GM12873 (cell line): ENCODE measurements around the gene ST8SIA5.

ENCODE experiments used
- CTCF ChIP-seq: IDR thresholded peaks from 2 replicates; pipeline ENCODE4 v1.5.1; 2012; ENCODE audit warnings: low read depth, mild to moderate bottlenecking, moderate library complexity, low read length, control low read depth; ENCODE audit not compliant: insufficient read depth; ENCODE audit errors: missing control alignments

Gene ST8SIA5

GRCh38 chr18:46621111-46621766, 135.6 kb downstream of the ST8SIA5 start:
- TF ChIP-seq CTCF = no peak

- no peak for TF ChIP-seq CTCF
These were observed 137.3 kb downstream of the ST8SIA5 start for GRCh38 chr18:46619559-46619958.
